Glutamatergic neuron (in vitro differentiated cells): ENCODE results near the gene JPH4. TPM values are rescaled to one million over a fixed set of nuclear protein-coding genes. Genes with fewer than 3 reads are reported as not detected.

Experiments used
- DNase-seq: peaks from one replicate; pipeline ENCODE4 v3.0.0; 2022
- H3K27ac Mint-ChIP-seq: one replicate; pipeline ENCODE4 v1.8.0; 2020; ENCODE audit warnings: mild to moderate bottlenecking, mixed read lengths, inconsistent platforms; ENCODE audit not compliant: unreplicated experiment
- H3K27me3 Mint-ChIP-seq: one replicate; pipeline ENCODE4 v1.8.0; 2020; ENCODE audit warnings: mild to moderate bottlenecking, moderate library complexity, mixed read lengths, inconsistent platforms; ENCODE audit not compliant: unreplicated experiment
- H3K36me3 Mint-ChIP-seq: one replicate; pipeline ENCODE4 v1.8.0; 2020; ENCODE audit warnings: mild to moderate bottlenecking, mixed read lengths, inconsistent platforms; ENCODE audit not compliant: unreplicated experiment
- H3K4me1 Mint-ChIP-seq: one replicate; pipeline ENCODE4 v1.8.0; 2020; ENCODE audit warnings: mild to moderate bottlenecking, low read depth, mixed read lengths, inconsistent platforms; ENCODE audit not compliant: unreplicated experiment
- H3K4me3 Mint-ChIP-seq: one replicate; pipeline ENCODE4 v1.8.0; 2020; ENCODE audit warnings: mild to moderate bottlenecking, mixed read lengths, inconsistent platforms; ENCODE audit not compliant: unreplicated experiment
- H3K9me3 Mint-ChIP-seq: one replicate; pipeline ENCODE4 v1.8.0; 2020; ENCODE audit warnings: mild to moderate bottlenecking, moderate library complexity, mixed read lengths, inconsistent platforms; ENCODE audit not compliant: unreplicated experiment
- total RNA-seq: library from RNA; stranded (reverse); fragmentation: NEBNext Ultra II Directional; extraction: Animal tissue kit (Norgen Biotek cat#: 25700); gene quantifications from one replicate; pipeline ENCODE4 v1.2.1, GENCODE V29; 2021; ENCODE audit not compliant: unreplicated experiment
- TF ChIP-seq, protein P1 (sequence below): fragments of 200-600 bp; sonication (generic); IDR thresholded peaks from one replicate; pipeline ENCODE4 v1.5.0; 2021; ENCODE audit not compliant: partially characterized antibody, unreplicated experiment

Gene JPH4
- total RNA-seq, 1 donor from 2014 or later: 52.7 TPM

- Mint-ChIP-seq H3K9me3 (peaks cover 13% of the 10 kb centered on the region), H3K27ac (no peak overlapping the region), H3K36me3 (no peaks in the 10 kb centered on the region), H3K4me1 (peaks cover 2% of the 10 kb centered on the region), H3K4me3 (no peak overlapping the region), H3K27me3 (peaks cover 13% of the 10 kb centered on the region)
- TF ChIP-seq, protein P1, sequence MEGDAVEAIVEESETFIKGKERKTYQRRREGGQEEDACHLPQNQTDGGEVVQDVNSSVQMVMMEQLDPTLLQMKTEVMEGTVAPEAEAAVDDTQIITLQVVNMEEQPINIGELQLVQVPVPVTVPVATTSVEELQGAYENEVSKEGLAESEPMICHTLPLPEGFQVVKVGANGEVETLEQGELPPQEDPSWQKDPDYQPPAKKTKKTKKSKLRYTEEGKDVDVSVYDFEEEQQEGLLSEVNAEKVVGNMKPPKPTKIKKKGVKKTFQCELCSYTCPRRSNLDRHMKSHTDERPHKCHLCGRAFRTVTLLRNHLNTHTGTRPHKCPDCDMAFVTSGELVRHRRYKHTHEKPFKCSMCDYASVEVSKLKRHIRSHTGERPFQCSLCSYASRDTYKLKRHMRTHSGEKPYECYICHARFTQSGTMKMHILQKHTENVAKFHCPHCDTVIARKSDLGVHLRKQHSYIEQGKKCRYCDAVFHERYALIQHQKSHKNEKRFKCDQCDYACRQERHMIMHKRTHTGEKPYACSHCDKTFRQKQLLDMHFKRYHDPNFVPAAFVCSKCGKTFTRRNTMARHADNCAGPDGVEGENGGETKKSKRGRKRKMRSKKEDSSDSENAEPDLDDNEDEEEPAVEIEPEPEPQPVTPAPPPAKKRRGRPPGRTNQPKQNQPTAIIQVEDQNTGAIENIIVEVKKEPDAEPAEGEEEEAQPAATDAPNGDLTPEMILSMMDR: no peak
- no peak for DNase-seq
Measured at GRCh38 chr14:23530375-23531055, 48.1 kb downstream of the JPH4 start.

- Mint-ChIP-seq H3K27ac (no peak overlapping the region), H3K9me3 (peaks cover 13% of the 10 kb centered on the region), H3K27me3 (peaks cover 13% of the 10 kb centered on the region), H3K4me1 (peaks cover 2% of the 10 kb centered on the region), H3K4me3 (no peak overlapping the region), H3K36me3 (no peaks in the 10 kb centered on the region)
- TF ChIP-seq, protein P1: no peak
- no peak for DNase-seq
Measured at GRCh38 chr14:23529016-23529415, 49.6 kb downstream of the JPH4 start.

GRCh38 chr14:23528555-23528954 is 50.0 kb downstream of the JPH4 start:
- H3K27me3 Mint-ChIP-seq: peaks cover 13% of the 10 kb centered on the region
- peaks cover 13% of the 10 kb centered on the region for H3K9me3 Mint-ChIP-seq
- H3K4me3 Mint-ChIP-seq: no peak overlapping the region
- no peaks in the 10 kb centered on the region for H3K36me3 Mint-ChIP-seq
- no peak for DNase-seq
- TF ChIP-seq, protein P1: no peak
- H3K4me1 Mint-ChIP-seq: peaks cover 2% of the 10 kb centered on the region
- H3K27ac Mint-ChIP-seq: peak overlapping the region; percentile 45

GRCh38 chr14:23525611-23526010 is 53.0 kb downstream of the JPH4 start:
- H3K27ac Mint-ChIP-seq: no peak overlapping the region
- no peak overlapping the region for H3K4me3 Mint-ChIP-seq
- TF ChIP-seq, protein P1: no peak
- H3K4me1 Mint-ChIP-seq: peaks cover 4% of the 10 kb centered on the region
- peaks cover 15% of the 10 kb centered on the region for H3K27me3 Mint-ChIP-seq
- H3K36me3 Mint-ChIP-seq: peaks cover 5% of the 10 kb centered on the region
- peaks cover 9% of the 10 kb centered on the region for H3K9me3 Mint-ChIP-seq
- no peak for DNase-seq

DNA sequence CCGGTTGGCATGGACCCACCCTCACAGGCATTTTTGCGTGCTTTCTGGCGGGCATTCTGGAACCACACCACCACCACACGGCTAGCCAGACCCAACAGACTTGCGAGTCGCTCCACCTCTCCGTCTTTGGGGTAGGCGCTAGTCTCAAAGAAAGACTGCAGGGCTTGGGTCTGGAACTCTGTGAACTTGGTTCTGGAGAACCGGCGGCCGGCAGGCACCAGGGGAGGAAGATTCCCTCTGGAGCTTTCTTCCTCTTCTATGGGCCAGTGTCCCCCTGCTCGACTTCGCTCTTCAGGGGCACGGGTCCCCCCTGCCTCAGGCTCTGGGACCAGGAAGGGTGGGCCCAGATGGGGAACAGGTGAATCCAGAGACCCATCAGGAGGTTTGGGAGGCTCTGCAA is 53.6 kb downstream of the JPH4 start:
- Mint-ChIP-seq H3K27ac (no peak overlapping the region), H3K4me1 (peaks cover 2% of the 10 kb centered on the region)

More for the DNA sequence above, 53.6 kb downstream of the JPH4 start:
- H3K9me3 Mint-ChIP-seq: peaks cover 7% of the 10 kb centered on the region
- peaks cover 15% of the 10 kb centered on the region for H3K27me3 Mint-ChIP-seq
- TF ChIP-seq, protein P1: no peak
- H3K36me3 Mint-ChIP-seq: peaks cover 5% of the 10 kb centered on the region
- DNase-seq: no peak
- no peak overlapping the region for H3K4me3 Mint-ChIP-seq
